ENCODE measurements around the gene TOMM40. TPM values are rescaled to one million over a fixed set of nuclear protein-coding genes. Genes with fewer than 3 reads are reported as not detected.

Gene TOMM40
- total RNA-seq, 4 donors from 2014 or later = 32.5 to 52.3 (median 46.4) TPM

DNA sequence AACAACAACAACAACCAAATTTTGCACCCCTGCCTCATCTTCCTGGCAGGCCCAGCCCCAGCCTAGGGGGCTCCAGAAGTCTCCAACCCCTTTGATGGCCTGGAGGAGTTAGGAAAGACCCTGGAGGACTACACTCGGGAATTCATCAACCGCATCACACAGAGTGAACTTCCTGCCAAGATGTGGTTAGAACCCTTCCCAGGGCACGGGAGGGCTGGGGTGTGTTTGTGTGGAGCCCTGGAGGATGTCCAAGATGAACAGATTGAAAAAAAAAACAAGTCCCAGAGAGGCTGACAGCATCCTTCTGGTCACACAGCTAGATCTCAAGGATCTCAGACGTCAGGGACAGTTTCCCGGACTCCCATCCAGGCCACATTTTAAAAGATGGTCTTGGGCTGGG is 36.7 kb downstream of the TOMM40 start:
- 28 to 29% methylated on average over 5 of the region's 5 CpGs for whole genome bisulfite sequencing, 2 donors
- no peak overlapping the region for H3K4me3 ChIP-seq (ENCODE audit: low read depth, poor library complexity, severe bottlenecking)
- intact Hi-C loops (cut with DNase I; ENCODE audit: low total_unique reads) = no loop called here
- TF ChIP-seq POLR2A (IDR thresholded peaks at IDR 0.05) = no peak
- TF ChIP-seq, protein P1, sequence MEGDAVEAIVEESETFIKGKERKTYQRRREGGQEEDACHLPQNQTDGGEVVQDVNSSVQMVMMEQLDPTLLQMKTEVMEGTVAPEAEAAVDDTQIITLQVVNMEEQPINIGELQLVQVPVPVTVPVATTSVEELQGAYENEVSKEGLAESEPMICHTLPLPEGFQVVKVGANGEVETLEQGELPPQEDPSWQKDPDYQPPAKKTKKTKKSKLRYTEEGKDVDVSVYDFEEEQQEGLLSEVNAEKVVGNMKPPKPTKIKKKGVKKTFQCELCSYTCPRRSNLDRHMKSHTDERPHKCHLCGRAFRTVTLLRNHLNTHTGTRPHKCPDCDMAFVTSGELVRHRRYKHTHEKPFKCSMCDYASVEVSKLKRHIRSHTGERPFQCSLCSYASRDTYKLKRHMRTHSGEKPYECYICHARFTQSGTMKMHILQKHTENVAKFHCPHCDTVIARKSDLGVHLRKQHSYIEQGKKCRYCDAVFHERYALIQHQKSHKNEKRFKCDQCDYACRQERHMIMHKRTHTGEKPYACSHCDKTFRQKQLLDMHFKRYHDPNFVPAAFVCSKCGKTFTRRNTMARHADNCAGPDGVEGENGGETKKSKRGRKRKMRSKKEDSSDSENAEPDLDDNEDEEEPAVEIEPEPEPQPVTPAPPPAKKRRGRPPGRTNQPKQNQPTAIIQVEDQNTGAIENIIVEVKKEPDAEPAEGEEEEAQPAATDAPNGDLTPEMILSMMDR (IDR thresholded peaks at IDR 0.05) = no peak
- DNase-seq (ENCODE audit: low spot score in 2 of 2) = no peak

DNA sequence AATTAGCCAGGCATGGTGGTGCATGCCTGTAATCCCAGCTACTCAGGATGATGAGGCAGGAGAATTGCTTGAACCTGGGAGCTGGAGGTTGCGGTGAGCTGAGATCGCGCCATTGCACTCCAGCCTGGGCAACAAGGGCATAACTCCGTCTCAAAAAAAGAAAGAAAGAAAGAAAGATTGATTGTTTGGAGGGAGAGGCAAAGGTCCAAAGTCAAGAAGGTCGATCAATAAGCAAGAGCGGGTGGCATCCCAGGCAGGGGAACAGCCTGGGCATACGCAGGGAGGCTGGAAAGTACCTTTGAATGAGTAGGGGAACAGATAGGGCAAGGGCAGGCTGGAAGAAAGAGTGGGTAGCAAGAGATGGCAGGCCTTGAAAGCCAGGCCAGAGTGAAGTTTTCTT is 39.0 kb downstream of the TOMM40 start:
- no peak for DNase-seq (ENCODE audit: low spot score in 2 of 2)
- 87 to 91% methylated on average over 7 of the region's 7 CpGs for WGBS, 2 donors
- intact Hi-C loops (cut with DNase I; ENCODE audit: low total_unique reads) = no loop called here
- TF ChIP-seq, protein P1 (IDR thresholded peaks at IDR 0.05) = no peak
- no peak for TF ChIP-seq POLR2A (IDR thresholded peaks at IDR 0.05)
- H3K4me3 ChIP-seq (ENCODE audit: low read depth, poor library complexity, severe bottlenecking) = no peak overlapping the region

DNA sequence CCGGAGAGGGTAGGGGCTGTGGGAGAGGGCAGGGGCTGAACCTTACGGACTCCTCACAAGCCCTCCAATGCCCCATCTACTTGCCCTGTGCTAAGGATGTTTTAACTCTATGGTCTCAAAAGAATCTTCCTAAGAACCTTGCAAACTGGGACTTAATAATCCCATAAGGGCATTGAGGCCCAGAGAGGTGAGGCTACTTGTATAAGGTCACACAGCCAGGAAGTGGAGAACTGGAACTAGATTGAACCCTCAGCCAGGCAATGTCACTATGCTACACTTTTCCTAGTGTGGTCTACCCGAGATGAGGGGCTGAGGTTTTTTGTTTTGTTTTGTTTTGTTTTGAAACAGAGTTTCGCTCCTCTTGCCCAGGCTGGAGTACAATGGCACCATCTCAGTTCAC is 40.5 kb downstream of the TOMM40 start:
- no peak overlapping the region for H3K4me3 ChIP-seq (ENCODE audit: low read depth, poor library complexity, severe bottlenecking)
- WGBS, 2 donors = 90 to 94% methylated on average over 4 of the region's 4 CpGs
- no peak for DNase-seq (ENCODE audit: low spot score in 2 of 2)
- TF ChIP-seq, protein P1 (IDR thresholded peaks at IDR 0.05) = no peak
- no peak for TF ChIP-seq POLR2A (IDR thresholded peaks at IDR 0.05)
- intact Hi-C loops (cut with DNase I; ENCODE audit: low total_unique reads) = no loop called here

DNA sequence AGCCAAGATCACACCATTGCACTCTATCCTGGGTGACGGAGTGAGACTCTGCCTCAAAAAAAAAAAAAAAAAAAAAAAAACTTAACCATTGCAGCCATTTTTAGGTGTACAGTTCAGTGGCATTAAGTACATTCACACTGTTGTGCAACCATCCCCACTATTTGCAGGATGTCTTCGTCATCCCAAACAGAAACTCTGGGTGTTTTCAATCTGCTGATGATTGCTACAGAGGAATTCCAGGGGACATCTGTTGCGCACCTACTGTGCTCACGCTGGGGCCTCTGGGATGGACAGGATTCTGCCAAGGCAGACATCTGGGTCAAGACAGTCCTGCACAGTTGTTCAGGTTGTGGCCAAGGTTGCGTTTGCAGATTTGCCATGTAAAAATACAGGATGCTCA is 48.6 kb downstream of the TOMM40 start:
- no peak overlapping the region for H3K4me3 ChIP-seq (ENCODE audit: low read depth, poor library complexity, severe bottlenecking)
- TF ChIP-seq, protein P1 (IDR thresholded peaks at IDR 0.05) = no peak
- no peak for TF ChIP-seq POLR2A (IDR thresholded peaks at IDR 0.05)
- intact Hi-C loops (cut with DNase I; ENCODE audit: low total_unique reads) = no loop called here
- 72 to 84% methylated on average over 5 of the region's 5 CpGs for WGBS, 2 donors
- no peak for DNase-seq (ENCODE audit: low spot score in 2 of 2)

DNA sequence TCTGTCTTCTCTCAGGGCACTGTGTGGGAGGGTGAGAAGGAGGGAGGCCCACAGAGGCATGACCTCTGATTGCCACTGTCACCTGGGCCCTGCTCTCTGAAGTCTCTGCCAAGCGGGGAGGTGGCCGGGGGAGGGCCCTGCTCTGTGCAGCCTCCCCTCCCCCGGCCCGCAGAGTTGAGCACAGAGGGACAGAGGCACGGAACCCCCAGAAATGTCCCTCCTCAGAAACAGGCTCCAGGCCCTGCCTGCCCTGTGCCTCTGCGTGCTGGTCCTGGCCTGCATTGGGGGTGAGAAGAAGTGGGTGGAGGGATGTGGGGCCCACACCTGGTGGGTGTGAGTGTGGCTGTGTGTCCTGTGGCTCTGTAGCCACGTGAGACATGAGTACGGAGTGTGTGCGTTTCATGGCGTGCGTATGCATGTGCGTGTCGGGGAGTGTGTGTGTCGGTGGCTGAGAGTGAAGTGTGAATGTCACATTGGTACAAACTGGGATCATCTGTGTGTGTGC is 51.1 kb downstream of the TOMM40 start, which contains the start of gene APOC4:
Gene APOC4 (plus strand): TSS at position 171 of the 505 bp plus-strand sequence. CDS start 41 bp downstream, at position 212.
- H3K4me3 ChIP-seq (ENCODE audit: low read depth, poor library complexity, severe bottlenecking) = no peak within 1 kb of the TSS
- TF ChIP-seq POLR2A (IDR thresholded peaks at IDR 0.05) = no peak
- TF ChIP-seq, protein P1 (IDR thresholded peaks at IDR 0.05) = no peak
- intact Hi-C loops (cut with DNase I; ENCODE audit: low total_unique reads) = no loop called here
- 82 to 88% methylated on average over 14 of the region's 14 CpGs for WGBS, 2 donors
- no peak for DNase-seq (ENCODE audit: low spot score in 2 of 2)

DNA sequence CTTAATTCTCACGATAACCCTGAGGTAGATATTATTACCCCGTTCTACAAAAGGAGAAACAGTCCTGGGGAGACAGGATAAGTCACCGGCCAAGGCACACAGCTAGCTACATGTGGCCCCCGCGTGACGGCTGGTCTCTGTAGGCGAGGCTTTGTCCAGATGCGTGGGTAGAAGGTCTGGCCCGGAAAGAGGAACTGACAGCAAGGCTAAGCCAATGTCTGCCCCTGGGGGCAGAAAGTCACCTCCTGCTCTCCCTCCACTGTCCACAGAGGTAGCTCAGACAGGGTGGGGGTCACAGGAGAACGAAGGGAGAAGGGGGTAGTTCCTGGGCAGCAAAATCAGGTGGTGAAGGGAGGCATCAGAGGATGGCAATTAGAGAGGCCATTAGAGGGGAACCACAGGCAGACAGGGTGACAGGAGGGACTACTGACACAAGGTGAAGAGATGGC is 52.8 kb downstream of the TOMM40 start:
- peak; percentile 37 to 90 for DNase-seq (ENCODE audit: low spot score in 2 of 2)
- no peak overlapping the region for H3K4me3 ChIP-seq (ENCODE audit: low read depth, poor library complexity, severe bottlenecking)
- 59 to 63% methylated on average over 10 of the region's 10 CpGs for WGBS, 2 donors
- TF ChIP-seq POLR2A (IDR thresholded peaks at IDR 0.05) = no peak
- TF ChIP-seq, protein P1 (IDR thresholded peaks at IDR 0.05) = no peak
- intact Hi-C loops (cut with DNase I; ENCODE audit: low total_unique reads) = no loop called here
